HG02884 (cell line): ENCODE measurements around the gene CIAO1.
"Not testable (repeated sequence)": the region's sequence is repeated elsewhere in the genome, so short reads cannot be mapped to it uniquely, and the experiment has no call there.

Experiments used
- ATAC-seq: cut with Tn5 transposase; IDR thresholded peaks from one replicate; pipeline ENCODE4 v1.9.1; 2021; ENCODE audit warnings: mild to moderate bottlenecking, moderate library complexity; ENCODE audit not compliant: unreplicated experiment

Gene CIAO1

GRCh38 chr2:96249654-96250053 lies 16.4 kb upstream of the CIAO1 start:
- no peak for ATAC-seq

DNA sequence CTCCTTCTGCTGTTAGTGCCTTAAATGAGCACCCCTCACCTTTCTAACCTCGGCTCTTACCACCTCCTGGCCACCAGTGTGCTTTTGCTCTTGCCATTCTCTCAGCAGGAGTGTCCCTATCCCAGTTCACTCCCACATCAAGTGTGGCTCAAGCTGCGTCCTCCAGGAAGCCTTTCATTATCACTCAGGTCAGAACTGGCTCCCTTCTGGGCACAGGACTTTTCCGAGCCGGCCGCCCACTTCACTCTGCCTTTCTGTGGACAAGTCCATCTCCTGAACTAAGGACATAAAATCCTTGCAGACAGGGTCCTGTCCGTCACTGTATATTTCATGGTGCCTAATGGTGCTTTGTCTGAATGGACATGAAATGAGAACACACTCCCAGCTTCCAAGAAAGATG lies 15.8 kb upstream of the CIAO1 start:
- ATAC-seq: no peak

GRCh38 chr2:96251721-96252292 lies 14.2 kb upstream of the CIAO1 start:
- no peak for ATAC-seq

- ATAC-seq: no peak
These were observed 13.5 kb upstream of the CIAO1 start for GRCh38 chr2:96252526-96252925.

- ATAC-seq: no peak
These were observed 13.0 kb upstream of the CIAO1 start for GRCh38 chr2:96253006-96253405.

DNA sequence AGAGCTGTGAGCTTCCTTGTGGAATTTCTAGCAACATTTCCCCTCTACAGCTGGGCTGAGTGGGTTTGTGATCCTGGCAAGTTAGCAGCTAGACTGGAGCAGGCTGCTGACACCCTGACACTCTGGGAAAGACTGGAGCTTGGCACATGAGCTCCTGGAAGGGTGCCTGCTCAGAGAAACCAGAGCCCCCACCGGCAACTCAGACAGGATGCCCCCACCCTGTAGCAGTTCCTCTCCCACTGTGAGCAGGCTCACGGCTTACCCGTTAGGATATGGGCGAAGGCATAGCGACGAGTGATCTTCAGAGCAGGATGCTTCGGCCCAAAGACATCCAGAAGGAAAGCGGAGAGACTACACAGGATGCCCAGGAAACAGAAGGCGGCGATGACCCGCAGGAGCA lies 11.5 kb upstream of the CIAO1 start:
- no peak for ATAC-seq

DNA sequence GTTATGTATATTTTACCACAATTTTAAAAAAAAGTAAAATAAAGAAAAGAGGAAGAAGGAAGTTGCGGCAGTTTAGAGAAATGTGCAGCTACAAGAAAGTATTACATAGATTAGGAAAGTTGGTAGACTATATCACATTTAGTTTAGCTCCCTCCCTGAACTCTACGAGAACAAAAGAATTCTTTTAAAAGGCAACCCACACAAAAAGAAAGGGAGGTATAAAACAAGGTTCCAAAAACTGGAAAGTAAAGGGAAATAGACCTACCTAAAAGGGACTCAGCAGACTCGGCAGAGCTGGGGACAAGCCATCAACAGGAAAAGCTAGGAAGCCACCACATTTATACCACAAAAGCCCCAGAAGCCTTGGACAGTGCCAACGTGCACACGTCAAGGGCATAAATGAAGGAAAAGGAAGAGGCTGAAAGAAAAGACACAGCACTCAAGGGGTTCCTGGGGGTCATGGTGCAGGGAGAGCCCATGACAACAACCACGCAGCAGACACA lies 9.4 kb upstream of the CIAO1 start:
- ATAC-seq: no peak

- ATAC-seq: not testable (repeated sequence)
These were observed 8.3 kb upstream of the CIAO1 start for GRCh38 chr2:96257744-96258143.

GRCh38 chr2:96258166-96259022 lies 7.6 kb upstream of the CIAO1 start:
- ATAC-seq: no peak

GRCh38 chr2:96259497-96259921 lies 6.5 kb upstream of the CIAO1 start:
- ATAC-seq: no peak

DNA sequence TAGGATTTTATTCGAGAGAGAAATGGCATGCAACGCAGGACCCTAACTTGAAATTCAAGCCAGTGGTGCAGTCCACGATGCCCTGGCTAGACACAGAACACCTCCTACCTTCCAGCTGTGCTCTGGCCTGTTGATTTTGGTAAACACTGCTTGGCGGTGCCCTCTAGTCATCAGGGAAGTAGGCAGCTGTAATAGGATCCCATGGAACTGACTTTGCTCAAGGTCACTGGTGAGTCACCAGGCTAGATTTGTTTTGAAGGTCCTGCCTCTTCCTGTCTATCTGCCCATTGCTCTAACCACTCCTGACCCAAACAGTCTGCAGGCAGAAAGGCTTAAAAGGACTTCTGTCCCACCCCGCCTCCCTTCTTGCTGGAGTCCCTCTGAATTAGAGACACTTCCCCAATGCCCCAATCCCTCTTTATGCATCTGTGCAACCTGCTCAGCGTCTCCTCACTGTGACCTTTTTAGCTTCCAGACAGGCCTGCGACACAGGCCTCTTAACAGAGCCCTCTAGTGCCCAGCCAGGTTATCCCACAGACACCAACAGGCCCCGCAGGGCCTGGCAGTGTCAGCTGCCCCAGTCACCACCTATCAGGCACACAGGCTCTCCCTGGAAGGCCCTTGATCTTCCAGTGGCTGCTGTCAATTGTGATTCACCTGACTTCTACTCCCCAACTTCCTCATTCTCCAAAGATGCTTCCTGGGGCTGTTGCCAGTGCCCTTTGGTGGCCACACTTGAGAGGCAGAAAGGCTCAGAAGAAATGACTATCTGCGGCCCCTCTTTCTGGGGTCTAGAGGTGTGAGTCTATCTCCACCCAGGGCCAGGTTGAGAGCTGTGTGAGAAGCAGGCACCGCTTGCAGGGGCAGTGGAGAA lies 5.4 kb upstream of the CIAO1 start:
- no peak for ATAC-seq

DNA sequence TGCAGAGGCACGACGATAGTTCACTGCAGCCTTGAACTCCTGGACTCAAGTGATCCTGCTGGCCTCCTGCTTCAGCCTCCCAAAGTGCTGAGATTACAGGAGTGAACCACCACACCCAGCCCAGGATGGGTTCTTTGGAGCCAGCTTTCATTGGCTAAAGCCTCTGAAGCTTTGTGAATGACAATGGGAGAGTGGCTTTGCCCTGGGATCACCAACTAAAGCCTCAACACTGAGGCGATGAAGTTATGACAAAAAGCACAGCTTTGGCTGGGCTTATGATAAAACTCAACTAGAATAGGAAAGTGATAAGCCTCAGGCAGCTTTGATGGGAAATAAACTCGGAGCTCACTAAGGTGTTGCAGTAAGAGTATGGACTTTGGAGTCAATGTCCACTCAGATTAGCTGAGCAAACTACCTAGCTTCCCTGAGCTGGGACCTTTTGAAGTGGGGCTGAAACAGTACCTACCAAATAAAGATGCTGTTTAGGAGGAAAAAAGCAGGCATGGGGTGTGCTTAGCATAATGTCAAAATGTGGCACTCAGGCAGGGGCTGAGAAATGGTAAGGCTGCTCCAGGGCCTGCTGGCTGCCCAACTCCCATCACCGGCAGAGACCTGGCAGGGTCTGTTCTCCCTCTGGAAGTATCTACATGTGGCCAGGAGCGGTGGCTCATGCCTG lies 4.6 kb upstream of the CIAO1 start:
- ATAC-seq: no peak

DNA sequence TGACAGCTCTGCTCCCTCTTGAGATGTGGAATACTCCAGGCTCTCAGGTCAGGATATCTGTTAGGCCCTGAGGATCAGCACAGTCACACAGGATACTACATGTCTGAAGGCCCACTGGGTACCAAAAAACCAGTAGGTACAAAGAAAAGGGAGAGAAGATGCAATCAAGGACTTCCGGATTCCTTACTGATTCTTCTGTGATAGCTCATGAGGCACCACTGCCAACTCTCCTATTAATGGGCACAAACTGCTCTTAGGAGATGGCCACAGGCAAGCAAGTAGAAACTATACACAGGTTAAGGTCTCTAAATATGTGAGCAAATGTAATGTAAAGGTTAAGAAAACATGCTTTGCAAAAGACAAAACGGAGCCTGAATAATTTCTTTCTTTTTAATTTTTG lies 3.7 kb upstream of the CIAO1 start:
- no peak for ATAC-seq

GRCh38 chr2:96264086-96264485 lies 1.9 kb upstream of the CIAO1 start:
- ATAC-seq: no peak

DNA sequence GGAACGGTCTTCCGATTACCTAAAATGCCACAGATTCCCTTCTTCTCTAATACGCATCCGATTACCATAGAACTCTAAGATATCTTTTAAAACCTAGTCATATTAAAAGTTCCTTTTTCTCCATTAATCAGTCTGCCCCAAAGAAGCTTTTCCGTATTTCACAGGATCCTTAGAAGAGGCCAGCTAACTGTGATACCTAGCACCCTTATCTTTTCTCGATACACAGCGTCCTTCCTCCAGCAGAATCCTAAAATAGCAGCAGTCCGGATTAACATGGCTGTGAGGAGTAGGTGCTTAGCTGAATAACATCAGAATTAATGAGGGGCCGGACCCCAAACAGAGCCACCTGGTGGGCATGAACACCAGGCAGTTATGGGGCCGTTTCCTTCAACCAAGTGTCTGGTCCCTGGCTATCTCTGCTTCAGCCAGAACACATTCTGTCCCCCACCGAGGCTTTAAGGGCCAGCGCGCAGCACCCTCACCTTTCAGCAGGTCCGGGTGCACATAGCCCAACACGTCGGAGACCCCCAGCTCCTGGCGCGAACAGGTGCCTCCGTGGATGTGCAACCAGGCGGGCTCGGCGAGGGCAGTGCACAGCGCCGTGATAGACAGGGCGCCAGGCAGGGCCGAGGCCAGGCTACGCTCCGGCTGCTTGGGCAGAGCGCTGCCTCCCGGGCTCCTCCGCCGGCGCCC lies 1.2 kb upstream of the CIAO1 start:
- no peak for ATAC-seq

- ATAC-seq: peak; percentile 10
These were observed 631 bp upstream of the CIAO1 start for GRCh38 chr2:96265349-96265839.

GRCh38 chr2:96267159-96267971 lies 1.3 kb downstream of the CIAO1 start:
- ATAC-seq: no peak

DNA sequence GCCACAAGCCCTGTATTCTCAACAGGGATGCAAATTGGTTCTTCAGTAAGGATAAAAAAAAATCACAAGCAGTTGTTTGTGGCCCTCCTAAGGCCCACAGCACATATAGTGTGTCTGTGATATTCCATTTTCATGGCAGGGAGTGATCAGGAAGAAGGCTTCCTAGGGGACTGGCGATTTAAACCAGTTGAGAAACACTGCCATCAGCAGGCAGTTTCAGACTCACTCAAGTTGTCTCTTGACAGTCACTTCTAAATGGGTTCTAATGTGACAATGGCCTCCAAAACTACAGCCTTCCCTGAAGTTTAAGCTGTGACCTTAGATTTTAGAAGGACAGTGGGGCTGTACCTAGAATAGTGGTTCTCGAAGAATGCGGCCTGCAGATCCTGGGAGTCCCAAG lies 6.0 kb downstream of the CIAO1 start:
- no peak for ATAC-seq

DNA sequence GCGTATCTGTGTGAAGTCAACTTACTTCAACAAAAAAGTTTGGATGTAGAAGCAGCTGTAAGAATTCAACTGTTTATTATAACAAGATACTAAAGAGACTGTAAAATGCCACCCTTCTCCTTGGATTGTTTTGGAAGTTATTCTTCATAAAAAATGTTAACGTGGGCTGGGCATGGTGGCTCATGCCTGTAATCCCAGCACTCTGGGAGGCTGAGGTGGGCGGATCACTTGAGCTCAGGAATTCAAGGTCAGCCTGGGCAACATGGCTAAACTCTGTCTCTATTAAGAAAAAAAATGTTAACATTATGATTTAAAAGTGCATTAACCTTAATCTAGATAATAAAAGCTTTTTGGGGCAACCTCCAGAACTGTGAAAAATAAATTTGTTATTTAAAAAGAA lies 7.7 kb downstream of the CIAO1 start:
- ATAC-seq: no peak
